HG03439 (cell line): Measurements from ENCODE around the gene SPATS2L.

Experiments
- ATAC-seq: cut with Tn5 transposase; IDR thresholded peaks from one replicate; pipeline ENCODE4 v1.9.1; 2021; ENCODE audit warnings: mild to moderate bottlenecking, moderate library complexity; ENCODE audit not compliant: unreplicated experiment

Gene SPATS2L

DNA sequence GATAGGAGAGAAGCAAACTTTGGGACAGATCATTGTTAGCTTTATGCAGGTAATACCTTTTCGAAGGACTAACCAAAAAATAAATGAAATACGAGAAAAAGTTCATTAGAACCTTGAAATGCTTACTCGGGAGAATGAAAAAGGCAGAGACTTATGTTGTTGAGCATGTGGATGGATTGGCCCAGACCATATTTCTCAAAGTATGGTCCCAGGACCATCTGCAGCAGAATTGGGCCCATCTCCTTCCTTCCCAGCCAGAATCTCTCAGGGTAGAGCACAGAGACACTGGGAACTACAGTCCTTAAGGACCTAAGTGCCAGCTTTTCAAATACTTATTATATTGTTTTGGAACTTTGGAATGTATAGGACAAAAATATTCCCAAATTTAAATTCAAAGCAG, 152.6 kb downstream of the SPATS2L start:
- ATAC-seq, result no peak

DNA sequence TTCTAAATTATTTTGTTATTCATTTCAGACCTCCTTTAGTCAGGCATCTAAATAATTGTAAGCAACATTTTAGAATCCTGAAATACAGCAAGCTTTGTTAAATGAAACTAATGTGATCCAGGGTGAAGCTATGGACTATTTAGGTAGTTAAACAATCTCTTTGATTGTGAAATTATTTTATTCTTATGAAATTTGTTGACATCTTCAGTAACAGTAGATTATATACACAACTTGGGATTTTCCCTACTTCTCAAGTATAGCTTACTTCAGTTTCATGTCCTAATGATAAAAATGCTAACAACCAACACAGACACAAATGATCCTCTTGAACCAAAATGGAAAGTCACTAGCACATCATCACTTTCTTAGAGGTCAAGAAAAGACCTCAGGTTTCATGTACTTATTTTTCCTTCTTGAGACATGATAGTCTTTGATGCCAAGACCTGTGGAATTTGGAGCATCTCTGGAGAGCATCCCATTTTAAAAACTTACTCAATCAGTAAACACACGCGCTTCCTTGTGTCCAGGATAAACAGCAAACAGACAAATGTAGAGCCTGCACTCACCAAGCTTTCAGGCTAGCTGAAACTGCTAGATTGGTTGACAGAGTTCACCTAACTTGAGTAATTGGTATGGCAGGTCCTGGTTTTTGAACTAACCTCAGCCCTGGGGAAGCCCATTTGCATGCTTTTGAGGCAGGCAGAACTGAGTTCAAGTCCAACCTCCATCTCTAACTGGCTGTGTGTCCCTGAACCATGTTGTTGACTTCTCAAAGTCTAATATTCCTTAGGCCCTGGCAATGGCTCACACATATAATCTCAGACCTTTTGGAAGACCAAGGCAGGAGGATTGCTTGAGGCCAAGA, 155.6 kb downstream of the SPATS2L start:
- ATAC-seq, result no peak

- ATAC-seq, result no peak
These were observed 157.0 kb downstream of the SPATS2L start for GRCh38 chr2:200463452-200463851.

- no peak for ATAC-seq
These were observed 160.2 kb downstream of the SPATS2L start for GRCh38 chr2:200466425-200467418.

DNA sequence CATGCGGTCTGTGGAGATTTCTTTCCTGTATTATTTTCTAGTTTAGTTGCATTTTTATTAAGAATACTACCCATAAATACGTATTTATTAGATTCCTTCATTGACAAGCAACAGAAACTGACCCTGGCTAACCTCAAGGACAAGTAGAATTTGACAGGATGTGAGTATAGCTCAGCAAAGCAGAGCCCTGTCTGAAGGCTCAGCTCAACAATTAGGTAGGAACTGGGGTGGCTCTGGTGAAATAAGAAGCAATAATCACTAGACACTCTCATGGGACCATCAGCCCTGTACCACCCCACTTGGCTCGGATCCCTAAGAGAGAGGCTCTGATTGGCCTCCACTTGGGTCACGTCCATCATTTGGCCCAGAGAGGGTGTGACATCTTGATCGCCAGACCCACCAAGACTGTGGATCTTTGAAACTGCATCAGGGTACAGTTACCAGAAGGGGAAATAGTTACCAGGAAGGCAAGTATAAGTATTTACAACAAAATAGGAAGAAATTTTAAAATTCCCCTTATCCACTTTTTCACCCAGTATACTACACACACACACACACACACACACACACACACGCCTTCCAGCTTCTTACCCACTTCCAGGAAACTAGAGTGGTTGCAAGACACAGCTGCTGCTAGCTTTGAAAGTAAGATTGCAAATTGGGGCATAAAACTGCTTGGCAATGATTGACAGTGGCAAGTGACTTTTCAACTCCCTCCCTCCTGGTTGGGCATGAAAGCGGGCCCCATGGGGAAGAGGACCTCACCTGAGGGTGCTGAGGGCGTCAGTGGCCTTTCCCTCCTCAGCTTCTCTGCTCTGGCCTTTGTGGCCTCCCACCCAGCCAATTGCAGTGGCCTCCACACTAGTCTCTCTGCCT, 161.6 kb downstream of the SPATS2L start:
- no peak for ATAC-seq

- no peak for ATAC-seq
These were observed 163.3 kb downstream of the SPATS2L start for GRCh38 chr2:200469708-200470211.

GRCh38 chr2:200470230-200470629, 163.7 kb downstream of the SPATS2L start:
- no peak for ATAC-seq

DNA sequence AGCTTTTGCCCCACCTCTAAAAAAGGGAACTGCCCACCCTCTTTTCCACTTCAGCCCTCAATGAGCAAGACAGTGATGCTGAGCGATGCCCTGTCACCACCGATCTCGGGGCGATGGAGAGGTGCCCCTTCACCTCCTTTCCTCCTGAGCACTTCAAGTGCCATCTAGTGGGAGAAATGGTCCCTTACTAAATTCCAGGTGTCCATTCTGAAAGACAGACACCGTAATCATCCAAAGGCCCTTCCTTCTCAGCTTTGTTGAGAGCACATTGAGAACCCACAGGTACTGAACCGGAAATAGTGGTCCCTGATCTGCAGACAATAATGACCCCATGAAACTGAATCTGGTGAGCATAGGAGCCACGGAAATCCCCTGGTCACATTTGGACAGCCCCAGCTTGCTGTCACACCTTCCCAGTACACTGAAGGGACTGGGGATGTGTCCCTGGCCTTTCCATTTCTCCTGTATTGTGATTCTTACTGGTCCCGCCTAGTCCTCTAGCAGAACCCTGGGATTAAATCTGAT, 164.9 kb downstream of the SPATS2L start:
- ATAC-seq, result peak; percentile 78

DNA sequence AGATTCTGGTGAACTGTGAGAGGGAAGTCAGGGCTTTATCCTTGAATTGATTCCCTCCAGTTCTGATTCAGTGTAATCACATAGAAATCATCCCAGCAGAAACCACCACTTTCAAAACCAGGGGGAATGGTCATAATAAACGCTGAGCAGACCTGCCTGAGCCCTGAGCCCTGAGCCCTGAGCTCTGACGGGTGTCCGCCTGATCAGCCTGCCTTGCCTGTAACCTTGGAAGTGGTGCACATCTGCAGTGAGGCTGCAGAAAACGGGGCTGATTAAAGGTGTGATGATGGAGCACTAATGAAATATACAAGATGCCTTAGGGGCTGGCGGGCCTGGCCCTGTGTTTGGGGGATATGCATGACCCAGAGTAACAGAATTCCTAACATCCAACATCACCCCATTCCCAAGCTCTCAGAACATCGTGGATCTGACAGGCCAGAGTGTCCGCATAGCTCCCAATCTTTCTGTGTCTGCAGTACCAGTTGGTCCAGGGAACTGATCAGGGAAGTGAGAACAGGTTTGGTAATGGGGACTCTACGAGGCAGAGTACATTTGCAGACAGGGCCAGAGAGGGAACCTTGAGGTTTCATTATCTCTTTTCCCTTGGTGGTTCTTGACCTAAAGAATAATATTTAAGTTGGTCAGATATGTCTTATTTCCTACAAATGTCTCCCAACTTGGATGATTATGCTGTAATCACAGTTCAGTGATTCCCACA, 165.6 kb downstream of the SPATS2L start:
- no peak for ATAC-seq

GRCh38 chr2:200472853-200473464, 166.5 kb downstream of the SPATS2L start:
- no peak for ATAC-seq

DNA sequence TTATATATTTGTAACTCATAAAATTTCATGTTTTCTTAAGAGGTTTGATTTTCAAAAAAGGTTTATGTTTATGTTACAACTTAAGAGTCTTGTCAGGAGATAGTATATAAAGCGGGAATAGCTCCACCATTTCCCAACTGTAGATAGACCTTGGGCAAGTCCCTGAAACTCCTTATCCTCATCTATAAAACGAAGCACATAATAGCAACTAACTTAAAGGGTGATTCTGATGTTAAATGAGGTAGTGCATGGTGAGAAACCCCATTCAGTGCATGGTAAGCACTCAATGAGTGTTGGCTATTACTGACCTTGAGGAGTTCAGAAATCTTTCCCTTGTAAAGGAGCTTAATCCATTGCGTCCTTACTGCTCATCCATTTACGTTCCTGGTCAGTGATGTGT, 169.3 kb downstream of the SPATS2L start:
- no peak for ATAC-seq

DNA sequence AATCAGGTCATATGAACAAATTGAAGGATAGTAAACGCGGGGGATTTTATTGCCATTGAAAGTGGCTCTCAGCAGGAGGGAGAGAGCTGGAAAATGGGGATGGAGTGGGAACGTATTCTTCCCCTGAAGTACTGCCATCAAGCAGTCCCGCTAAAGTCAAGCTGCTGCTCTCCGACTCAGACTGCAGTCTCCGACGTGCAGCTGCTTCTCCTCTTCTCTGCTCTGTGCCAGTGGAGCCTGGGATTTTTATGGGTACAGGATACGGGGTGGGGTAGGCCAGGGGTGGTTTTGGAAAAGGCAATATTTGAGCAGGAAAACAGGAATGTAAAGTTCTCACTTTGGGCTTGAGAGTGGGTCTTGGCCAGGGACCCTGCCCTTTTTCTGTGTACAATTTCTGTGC, 170.3 kb downstream of the SPATS2L start:
- ATAC-seq, result no peak

DNA sequence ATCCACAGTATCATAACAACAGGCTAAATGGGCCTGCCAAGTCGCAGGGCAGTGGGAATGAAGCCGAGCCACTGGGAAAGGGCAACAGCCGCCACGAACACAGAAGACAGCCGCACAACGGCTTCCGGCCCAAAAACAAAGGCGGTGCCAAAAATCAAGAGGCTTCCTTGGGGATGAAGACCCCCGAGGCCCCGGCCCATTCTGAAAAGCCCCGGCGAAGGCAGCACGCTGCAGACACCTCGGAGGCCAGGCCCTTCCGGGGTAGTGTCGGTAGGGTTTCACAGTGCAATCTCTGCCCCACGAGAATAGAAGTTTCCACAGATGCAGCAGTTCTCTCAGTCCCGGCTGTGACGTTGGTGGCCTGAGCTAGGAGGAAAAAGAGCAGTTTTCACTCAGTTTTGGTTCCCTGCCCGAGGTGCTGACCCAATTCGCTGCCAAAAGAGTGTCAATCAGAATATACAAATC, 171.2 kb downstream of the SPATS2L start:
- no peak for ATAC-seq

- no peak for ATAC-seq
These were observed 173.3 kb downstream of the SPATS2L start for GRCh38 chr2:200479692-200480265.

GRCh38 chr2:200482194-200482593, 175.7 kb downstream of the SPATS2L start:
- no peak for ATAC-seq

- no peak for ATAC-seq
These were observed 177.3 kb downstream of the SPATS2L start for GRCh38 chr2:200483729-200484198.

DNA sequence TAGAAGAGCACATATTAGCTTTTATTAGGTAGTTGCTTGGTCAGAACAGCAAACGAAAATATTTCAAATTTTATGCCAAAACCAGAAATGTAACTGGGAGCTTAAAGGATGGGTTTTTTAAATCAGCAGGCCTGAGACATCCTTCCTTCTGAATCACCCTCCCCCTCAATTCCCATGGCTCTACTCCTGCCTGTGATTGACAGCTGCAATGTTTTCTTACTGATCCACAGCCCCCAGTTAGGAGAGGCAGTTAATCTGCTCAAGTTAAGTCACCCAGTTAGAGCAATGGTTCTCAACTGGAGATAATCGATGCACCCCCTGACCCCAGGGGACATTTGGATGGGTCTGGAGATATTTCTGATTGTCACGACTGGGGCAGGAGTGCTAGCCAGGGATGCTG, 178.4 kb downstream of the SPATS2L start:
- no peak for ATAC-seq

DNA sequence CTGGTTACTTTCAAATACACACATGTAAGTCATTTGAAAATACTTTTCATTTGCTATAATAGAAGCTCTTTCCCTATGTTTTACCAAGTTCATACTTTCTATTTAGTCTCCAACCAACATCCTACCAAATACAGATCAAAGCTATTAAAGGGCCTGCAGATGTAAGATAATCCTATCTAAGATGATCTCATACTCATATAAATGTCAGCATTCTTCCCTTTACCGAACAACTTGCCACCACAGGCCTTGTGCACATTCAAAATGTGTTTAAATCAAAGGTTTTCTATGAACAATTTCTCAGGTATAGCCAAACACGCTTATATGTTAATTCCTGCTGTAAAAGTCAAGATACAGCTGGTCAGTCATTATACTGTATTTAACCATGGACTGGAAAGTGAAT, 180.0 kb downstream of the SPATS2L start:
- ATAC-seq, result no peak

DNA sequence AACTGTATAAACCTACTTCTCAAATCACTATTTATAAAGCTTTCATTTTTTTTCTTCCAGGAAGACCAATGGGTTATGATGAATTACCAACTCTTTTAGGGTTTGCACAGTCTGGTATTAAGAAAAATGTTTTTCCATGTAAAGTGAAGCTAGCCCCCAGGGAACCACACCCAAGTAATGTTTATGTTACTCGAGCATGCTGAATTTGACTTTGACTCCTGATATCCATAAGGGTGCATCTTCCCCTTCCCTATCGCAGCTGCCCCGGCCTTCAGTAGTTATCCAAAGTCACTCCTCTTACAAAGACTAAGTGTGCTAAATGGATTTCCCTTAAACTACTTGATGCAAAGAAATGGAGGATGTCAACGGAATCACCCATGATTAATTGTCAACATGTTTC, 181.7 kb downstream of the SPATS2L start:
- no peak for ATAC-seq
